ENCODE measurements around the gene C1orf159. TPM values are rescaled to one million over a fixed set of nuclear protein-coding genes. Genes with fewer than 3 reads are reported as not detected.
A peak's percentile ranks its signal among the peaks of the same experiment; 100 is the strongest.

C1orf159 gene
- total and polyA plus RNA-seq, 2 donors from 2014 or later = 8.6 to 14.8 TPM

GRCh38 chr1:1124786-1125642, 9.1 kb upstream of the C1orf159 start:
- Histone ChIP-seq H3K4me1 (ENCODE audit: control insufficient read depth in 2 of 3, insufficient read depth in 2 of 3, low read depth in 1 of 3, low read length in 3 of 3) (peaks cover 0 to 11% (median 4%) of the 10 kb centered on the region in 3 donors), H3K36me3 (ENCODE audit: control insufficient read depth in 2 of 3, insufficient read depth in 3 of 3, low read length in 3 of 3) (no peaks in the 10 kb centered on the region), H3K9ac (ENCODE audit: low read length in 3 of 3) (no peak overlapping the region), H3K27me3 (ENCODE audit: control insufficient read depth, insufficient read depth, low read length) (no peaks in the 10 kb centered on the region), H3K9me3 (ENCODE audit: control insufficient read depth in 2 of 3, insufficient read depth in 1 of 3, low read length in 3 of 3) (peaks cover 0 to 2% (median 0%) of the 10 kb centered on the region in 3 donors), H3K4me3 (ENCODE audit: low read length in 3 of 3) (no peak overlapping the region), H3K27ac (ENCODE audit: low read depth in 2 of 2, low read length in 2 of 2) (no peak overlapping the region)
- peak in 2 of 5 donors; percentile 45 to 77 for DNase-seq
- no peak for FAIRE-seq
- intact Hi-C loops (cut with DNase I) = loop anchor here (10.0 kb wide), 2 partner anchors 110 to 170 kb away; partner anchors contain the start of genes B3GALT6 and SDF4
- no peak for TF ChIP-seq CTCF (IDR thresholded peaks at IDR 0.05; ENCODE audit: borderline replicate concordance, extremely low read depth, insufficient read depth)

- Histone ChIP-seq H3K9me3 (ENCODE audit: control insufficient read depth in 2 of 3, insufficient read depth in 1 of 3, low read length in 3 of 3) (peaks cover 0 to 2% (median 0%) of the 10 kb centered on the region in 3 donors), H3K27me3 (ENCODE audit: control insufficient read depth, insufficient read depth, low read length) (no peaks in the 10 kb centered on the region), H3K4me1 (ENCODE audit: control insufficient read depth in 2 of 3, insufficient read depth in 2 of 3, low read depth in 1 of 3, low read length in 3 of 3) (peaks cover 0 to 11% (median 0%) of the 10 kb centered on the region in 3 donors), H3K27ac (ENCODE audit: low read depth in 2 of 2, low read length in 2 of 2) (no peak overlapping the region), H3K9ac (ENCODE audit: low read length in 3 of 3) (no peak overlapping the region), H3K4me3 (ENCODE audit: low read length in 3 of 3) (no peak overlapping the region), H3K36me3 (ENCODE audit: control insufficient read depth in 2 of 3, insufficient read depth in 3 of 3, low read length in 3 of 3) (no peaks in the 10 kb centered on the region)
- no peak for TF ChIP-seq CTCF (IDR thresholded peaks at IDR 0.05; ENCODE audit: borderline replicate concordance, extremely low read depth, insufficient read depth)
- intact Hi-C loops (cut with DNase I) = loop anchor here (10.0 kb wide), 2 partner anchors 110 to 170 kb away; partner anchors contain the start of genes B3GALT6 and SDF4
- FAIRE-seq (no peak), DNase-seq (no peak)
Measured at GRCh38 chr1:1124508-1124785, 8.6 kb upstream of the C1orf159 start.

GRCh38 chr1:1123581-1124507, 8.0 kb upstream of the C1orf159 start:
- Histone ChIP-seq H3K27me3 (ENCODE audit: control insufficient read depth, insufficient read depth, low read length) (no peaks in the 10 kb centered on the region), H3K9me3 (ENCODE audit: control insufficient read depth in 2 of 3, insufficient read depth in 1 of 3, low read length in 3 of 3) (peaks cover 0 to 2% (median 0%) of the 10 kb centered on the region in 3 donors), H3K4me3 (ENCODE audit: low read length in 3 of 3) (no peak overlapping the region), H3K36me3 (ENCODE audit: control insufficient read depth in 2 of 3, insufficient read depth in 3 of 3, low read length in 3 of 3) (no peaks in the 10 kb centered on the region), H3K9ac (ENCODE audit: low read length in 3 of 3) (no peak overlapping the region), H3K27ac (ENCODE audit: low read depth in 2 of 2, low read length in 2 of 2) (no peak overlapping the region), H3K4me1 (ENCODE audit: control insufficient read depth in 2 of 3, insufficient read depth in 2 of 3, low read depth in 1 of 3, low read length in 3 of 3) (peaks cover 0 to 11% (median 0%) of the 10 kb centered on the region in 3 donors)
- intact Hi-C loops (cut with DNase I) = loop anchor here (10.0 kb wide), 2 partner anchors 111 to 171 kb away; partner anchors contain the start of genes B3GALT6 and SDF4
- peak in 2 of 5 donors; percentile 44 to 45 for DNase-seq
- no peak for FAIRE-seq
- TF ChIP-seq CTCF (IDR thresholded peaks at IDR 0.05; ENCODE audit: borderline replicate concordance, extremely low read depth, insufficient read depth) = no peak

Measured in kidney (tissue), 14 donors.